Measurements from ENCODE around the gene MGMT.

GRCh38 chr10:129702605-129703004, 235.6 kb downstream of the MGMT start:
- no peak for TF ChIP-seq CTCF (IDR thresholded peaks at IDR 0.05)
- no peak for TF ChIP-seq POLR2A (IDR thresholded peaks at IDR 0.05)
- no peak for TF ChIP-seq POLR2AphosphoS5 (IDR thresholded peaks at IDR 0.05)
- TF ChIP-seq EP300 (IDR thresholded peaks at IDR 0.05), result no peak
